Keratinocyte (primary cell): ENCODE measurements around the gene ARFGEF3. TPM values are rescaled to one million over a fixed set of nuclear protein-coding genes. Genes with fewer than 3 reads are reported as not detected.

Experiments
- DNase-seq: peaks from one replicate; pipeline ENCODE4 v3.0.0-alpha.2; 2011; ENCODE audit warnings: low read depth, missing footprints, low spot score
- FAIRE-seq: peaks from 2 replicates; lab custom pipeline; 2011; peaks lifted over from hg19 to GRCh38; lab: Jason Lieb, UNC
- H2AFZ ChIP-seq: 2 replicates; pipeline ENCODE4 v1.6.0; 2012; ENCODE audit warnings: low read length, control low read depth, inconsistent platforms; ENCODE audit not compliant: control insufficient read depth
- H3K27ac ChIP-seq: 2 replicates; pipeline ENCODE4 v1.5.1; 2011; ENCODE audit warnings: low read length; ENCODE audit not compliant: control insufficient read depth, insufficient read depth
- H3K27me3 ChIP-seq: 3 replicates; pipeline ENCODE4 v1.6.0; 2011; ENCODE audit warnings: low read length; ENCODE audit not compliant: control insufficient read depth, insufficient read depth; ENCODE audit errors: extremely low read depth
- H3K36me3 ChIP-seq, 2 experiments: 2 replicates in 1 of 2; 3 replicates in 1 of 2; pipeline ENCODE4 v1.5.1; 2011; ENCODE audit warnings: low read length in 2 of 2, mild to moderate bottlenecking in 1 of 2; ENCODE audit not compliant: control insufficient read depth in 2 of 2, insufficient read depth in 2 of 2; ENCODE audit errors: extremely low read depth in 1 of 2
- H3K4me1 ChIP-seq: 3 replicates; pipeline ENCODE4 v1.5.1; 2011; ENCODE audit warnings: low read length; ENCODE audit not compliant: control insufficient read depth, insufficient read depth; ENCODE audit errors: extremely low read depth
- H3K4me2 ChIP-seq: 3 replicates; pipeline ENCODE4 v1.6.0; 2011; ENCODE audit warnings: low read depth, low read length; ENCODE audit not compliant: control insufficient read depth, insufficient read depth; ENCODE audit errors: extremely low read depth
- H3K4me3 ChIP-seq, 3 experiments: fragments of 200-600 bp in 1 of 3; sonication (generic) in 1 of 3; 2 replicates in 2 of 3; 3 replicates in 1 of 3; pipeline ENCODE4 v1.5.1; 2011 to 2016; ENCODE audit warnings: low read length in 3 of 3, mild to moderate bottlenecking in 3 of 3, control low read depth in 2 of 3, inconsistent platforms in 1 of 3, low read depth in 1 of 3, mixed read lengths in 1 of 3, mixed run types in 1 of 3, moderate library complexity in 1 of 3; ENCODE audit not compliant: control insufficient read depth in 2 of 3, insufficient read depth in 2 of 3; ENCODE audit errors: extremely low read depth in 1 of 3
- H3K79me2 ChIP-seq: 2 replicates; pipeline ENCODE4 v1.6.0; 2012; ENCODE audit warnings: low read length; ENCODE audit not compliant: control insufficient read depth, insufficient read depth
- H3K9ac ChIP-seq: 3 replicates; pipeline ENCODE4 v1.6.0; 2011; ENCODE audit warnings: low read length; ENCODE audit not compliant: control insufficient read depth, insufficient read depth; ENCODE audit errors: extremely low read depth
- H3K9me1 ChIP-seq: 3 replicates; pipeline ENCODE4 v1.6.0; 2011; ENCODE audit warnings: low read length; ENCODE audit not compliant: control insufficient read depth, insufficient read depth; ENCODE audit errors: extremely low read depth
- H3K9me3 ChIP-seq: 2 replicates; pipeline ENCODE4 v1.5.1; 2012; ENCODE audit warnings: low read depth, low read length; ENCODE audit not compliant: control insufficient read depth
- H4K20me1 ChIP-seq: 3 replicates; pipeline ENCODE4 v1.6.0; 2011; ENCODE audit warnings: low read length; ENCODE audit not compliant: control insufficient read depth, insufficient read depth; ENCODE audit errors: extremely low read depth
- EZH2 ChIP-seq: IDR thresholded peaks from one replicate; pipeline ENCODE4 v1.6.1; 2012; ENCODE audit warnings: inconsistent platforms, mild to moderate bottlenecking, low read length, moderate library complexity
- dilution Hi-C: fragments of 300-500 bp; cut with MboI; formaldehyde crosslinking; loops from one replicate; pipeline ENCODE4 v1.7.0; 2020; ENCODE audit warnings: low sequenced_read_pairs; ENCODE audit not compliant: extremely low pct_ligation_motif_present
- polyA plus RNA-seq, 5 experiments: library from polyadenylated mRNA; depleted of rRNA in 3 of 5; stranded (reverse) in 3 of 5; stranded (forward) in 1 of 5; unstranded in 1 of 5; fragments of >200 nt; gene quantifications; 1 replicate in 1 of 5; 2 replicates in 3 of 5; 3 replicates in 1 of 5; pipeline versions ENCODE4 v1.2.1 to v1.2.3, GENCODE V29; 2011 to 2012; ENCODE audit warnings: missing spikeins in 2 of 5, low read depth in 1 of 5, low replicate concordance in 1 of 5
- TF ChIP-seq, protein P1 (sequence below), 3 experiments: IDR thresholded peaks in 1 of 3; conservative IDR thresholded peaks in 1 of 3; optimal IDR thresholded peaks in 1 of 3; 2 replicates in 2 of 3; 3 replicates in 1 of 3; pipeline versions ENCODE3 to v1.5.1; 2011; ENCODE audit warnings: low read length in 3 of 3, mild to moderate bottlenecking in 3 of 3, moderate library complexity in 2 of 3, control low read depth in 1 of 3, inconsistent platforms in 1 of 3; ENCODE audit not compliant: insufficient read depth in 2 of 3; ENCODE audit errors: extremely low read depth in 1 of 3

ARFGEF3 gene
- polyA plus RNA-seq, 1 donor (not counting 4 experiments of a cell fraction or from before 2014, with no cell fraction given): 0.09 TPM

- H3K4me2 ChIP-seq: no peak overlapping the region
- no peaks in the 10 kb centered on the region for H3K9me1 ChIP-seq
- no peaks in the 10 kb centered on the region for H3K9me3 ChIP-seq
- H2AFZ ChIP-seq: no peak overlapping the region
- TF ChIP-seq EZH2: no peak
- TF ChIP-seq, protein P1, sequence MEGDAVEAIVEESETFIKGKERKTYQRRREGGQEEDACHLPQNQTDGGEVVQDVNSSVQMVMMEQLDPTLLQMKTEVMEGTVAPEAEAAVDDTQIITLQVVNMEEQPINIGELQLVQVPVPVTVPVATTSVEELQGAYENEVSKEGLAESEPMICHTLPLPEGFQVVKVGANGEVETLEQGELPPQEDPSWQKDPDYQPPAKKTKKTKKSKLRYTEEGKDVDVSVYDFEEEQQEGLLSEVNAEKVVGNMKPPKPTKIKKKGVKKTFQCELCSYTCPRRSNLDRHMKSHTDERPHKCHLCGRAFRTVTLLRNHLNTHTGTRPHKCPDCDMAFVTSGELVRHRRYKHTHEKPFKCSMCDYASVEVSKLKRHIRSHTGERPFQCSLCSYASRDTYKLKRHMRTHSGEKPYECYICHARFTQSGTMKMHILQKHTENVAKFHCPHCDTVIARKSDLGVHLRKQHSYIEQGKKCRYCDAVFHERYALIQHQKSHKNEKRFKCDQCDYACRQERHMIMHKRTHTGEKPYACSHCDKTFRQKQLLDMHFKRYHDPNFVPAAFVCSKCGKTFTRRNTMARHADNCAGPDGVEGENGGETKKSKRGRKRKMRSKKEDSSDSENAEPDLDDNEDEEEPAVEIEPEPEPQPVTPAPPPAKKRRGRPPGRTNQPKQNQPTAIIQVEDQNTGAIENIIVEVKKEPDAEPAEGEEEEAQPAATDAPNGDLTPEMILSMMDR (optimal IDR thresholded peaks at IDR 0.05 in 1 of 3, IDR thresholded peaks at IDR 0.05 in 1 of 3, conservative IDR thresholded peaks at IDR 0.05 in 1 of 3; ENCODE audit: extremely low read depth in 1 of 3, insufficient read depth in 2 of 3, low read length in 3 of 3): no peak
- dilution Hi-C loops: no loop called here
- H3K4me1 ChIP-seq: peaks cover 11% of the 10 kb centered on the region
- no peaks in the 10 kb centered on the region for H3K27me3 ChIP-seq
- no peak for FAIRE-seq
- no peak overlapping the region for H3K27ac ChIP-seq
- no peaks in the 10 kb centered on the region for H3K79me2 ChIP-seq
- no peak overlapping the region for H3K4me3 ChIP-seq
- no peak overlapping the region for H3K9ac ChIP-seq
- H3K36me3 ChIP-seq: no peaks in the 10 kb centered on the region
- no peaks in the 10 kb centered on the region for H4K20me1 ChIP-seq
- DNase-seq: no peak
Observed at GRCh38 chr6:138255443-138255842, 93.7 kb downstream of the ARFGEF3 start.

DNA sequence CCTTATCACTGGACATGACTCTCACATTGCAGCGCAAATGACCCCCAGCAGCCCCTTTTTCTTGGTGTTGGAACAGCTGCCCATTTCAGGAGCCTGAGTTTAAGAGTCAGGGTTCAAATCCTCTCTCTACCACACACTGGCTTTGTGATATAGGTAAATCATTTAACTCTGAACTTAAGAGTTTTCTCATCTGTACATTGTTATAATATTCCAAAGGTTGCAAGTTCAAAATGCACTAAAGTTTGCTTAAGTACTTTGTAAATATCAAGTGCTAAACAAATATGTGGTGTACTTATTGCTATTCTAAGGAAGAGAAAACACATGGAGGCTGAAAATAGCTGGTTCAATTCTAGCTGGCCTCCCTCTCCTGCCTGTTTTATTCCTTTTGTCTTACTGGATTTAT, 95.9 kb downstream of the ARFGEF3 start:
- H3K79me2 ChIP-seq: no peaks in the 10 kb centered on the region
- no peaks in the 10 kb centered on the region for H3K9me3 ChIP-seq
- H2AFZ ChIP-seq: no peak overlapping the region
- H4K20me1 ChIP-seq: no peaks in the 10 kb centered on the region
- TF ChIP-seq, protein P1 (optimal IDR thresholded peaks at IDR 0.05 in 1 of 3, IDR thresholded peaks at IDR 0.05 in 1 of 3, conservative IDR thresholded peaks at IDR 0.05 in 1 of 3; ENCODE audit: extremely low read depth in 1 of 3, insufficient read depth in 2 of 3, low read length in 3 of 3): no peak
- no peak for TF ChIP-seq EZH2
- no peaks in the 10 kb centered on the region for H3K27me3 ChIP-seq
- FAIRE-seq (no peak), DNase-seq (no peak)
- no peaks in the 10 kb centered on the region for H3K9me1 ChIP-seq
- H3K4me2 ChIP-seq: no peak overlapping the region
- no peak overlapping the region for H3K27ac ChIP-seq
- no peaks in the 10 kb centered on the region for H3K36me3 ChIP-seq
- no peaks in the 10 kb centered on the region for H3K4me1 ChIP-seq
- dilution Hi-C loops: no loop called here
- H3K4me3 ChIP-seq: no peak overlapping the region
- H3K9ac ChIP-seq: no peak overlapping the region
